NT2/D1 (cell line): Measurements from ENCODE around the gene GDPD4.

Source experiments
- SUZ12 ChIP-seq: IDR thresholded peaks from 2 replicates; pipeline ENCODE4 v1.6.1; 2011; ENCODE audit not compliant: insufficient read length, insufficient read depth; ENCODE audit errors: extremely low read depth
- YY1 ChIP-seq: IDR thresholded peaks from 2 replicates; pipeline ENCODE4 v1.6.1; 2011; ENCODE audit not compliant: insufficient read length, insufficient read depth
- ZNF274 ChIP-seq: IDR thresholded peaks from 2 replicates; pipeline ENCODE4 v1.6.1; 2011; ENCODE audit warnings: mild to moderate bottlenecking, low read depth, low read length

DNA sequence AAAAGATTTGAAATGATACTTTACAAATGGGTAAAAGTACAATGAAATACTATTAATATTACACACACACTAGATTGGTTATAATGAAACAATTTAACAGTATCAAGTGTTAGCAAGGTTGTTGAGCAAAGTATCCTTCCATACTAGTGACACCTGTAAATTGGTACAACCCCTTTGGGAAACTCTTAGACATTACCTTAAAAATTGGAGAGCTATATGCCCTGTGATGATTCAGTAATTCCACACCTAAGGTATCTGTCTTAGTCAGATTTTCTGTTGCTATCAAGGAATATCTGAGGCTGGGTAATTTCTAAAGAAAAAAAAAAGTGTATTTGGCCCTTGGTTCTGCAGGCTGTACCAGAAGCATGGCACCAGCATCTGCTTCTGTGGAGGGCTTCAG lies 7.4 kb upstream of the GDPD4 start:
- TF ChIP-seq ZNF274, result no peak
- no peak for TF ChIP-seq YY1
- TF ChIP-seq SUZ12, result no peak
